ENCODE data around the gene PPFIA4. TPM values are rescaled to one million over a fixed set of nuclear protein-coding genes. Genes with fewer than 3 reads are reported as not detected.

PPFIA4 gene
- total RNA-seq, 3 donors from 2014 or later (not counting 1 experiment from before 2014, with no cell fraction given): 0.18 to 0.88 (median 0.33) TPM

GRCh38 chr1:203085528-203086406, 59.5 kb downstream of the PPFIA4 start, which contains the start of gene MYOG:
Gene MYOG (minus strand): TSS chr1:203086012. CDS start chr1:203085961, 51 bp downstream.
- no peaks in the 10 kb centered on the region for H3K9me3 Mint-ChIP-seq
- WGBS (ENCODE audit: insufficient coverage): 90% methylated on average over 33 of the region's 36 CpGs
- no peak within 1 kb of the TSS for H3K4me3 Mint-ChIP-seq
- H3K36me3 Mint-ChIP-seq: no peaks in the 10 kb centered on the region
- TF ChIP-seq CTCF (IDR thresholded peaks at IDR 0.05): no peak
- intact Hi-C loops (cut with micrococcal nuclease): no loop called here
- no peaks in the 10 kb centered on the region for H3K36me3 ChIP-seq (ENCODE audit: control insufficient read depth, insufficient read depth, low read length)
- no peak within 1 kb of the TSS for H3K4me3 ChIP-seq (ENCODE audit: low read length)
- H3K4me1 ChIP-seq (ENCODE audit: control insufficient read depth, insufficient read depth, low read length): no peaks in the 10 kb centered on the region
- no peak for DNase-seq
- no peak within 1 kb of the TSS for H3K27ac ChIP-seq (ENCODE audit: low read length)
- H3K9me3 ChIP-seq (ENCODE audit: control insufficient read depth, insufficient read depth, low read length): no peaks in the 10 kb centered on the region
- no peak for ATAC-seq
- peaks cover 7 to 12% of the 10 kb centered on the region in 2 donors for H3K27me3 Mint-ChIP-seq (ENCODE audit: low read depth in 2 of 2)
- H3K27ac Mint-ChIP-seq: no peak within 1 kb of the TSS
- H3K27me3 ChIP-seq (ENCODE audit: control insufficient read depth, insufficient read depth, low read length): no peaks in the 10 kb centered on the region
- no peaks in the 10 kb centered on the region for H3K4me1 Mint-ChIP-seq

GRCh38 chr1:203086992-203087763, 60.9 kb downstream of the PPFIA4 start:
- TF ChIP-seq CTCF (IDR thresholded peaks at IDR 0.05): no peak
- H3K27me3 ChIP-seq (ENCODE audit: control insufficient read depth, insufficient read depth, low read length): no peaks in the 10 kb centered on the region
- peaks cover 4 to 13% of the 10 kb centered on the region in 2 donors for H3K27me3 Mint-ChIP-seq (ENCODE audit: low read depth in 2 of 2)
- no peaks in the 10 kb centered on the region for H3K9me3 ChIP-seq (ENCODE audit: control insufficient read depth, insufficient read depth, low read length)
- no peak for DNase-seq
- no peaks in the 10 kb centered on the region for H3K36me3 Mint-ChIP-seq
- no peak overlapping the region for H3K4me3 Mint-ChIP-seq
- no peak for ATAC-seq
- H3K4me1 ChIP-seq (ENCODE audit: control insufficient read depth, insufficient read depth, low read length): no peaks in the 10 kb centered on the region
- intact Hi-C loops (cut with micrococcal nuclease): no loop called here
- H3K9me3 Mint-ChIP-seq: no peaks in the 10 kb centered on the region
- no peak overlapping the region for H3K27ac ChIP-seq (ENCODE audit: low read length)
- H3K36me3 ChIP-seq (ENCODE audit: control insufficient read depth, insufficient read depth, low read length): no peaks in the 10 kb centered on the region
- H3K4me1 Mint-ChIP-seq: no peaks in the 10 kb centered on the region
- no peak overlapping the region for H3K4me3 ChIP-seq (ENCODE audit: low read length)
- 90% methylated on average over 11 of the region's 11 CpGs for WGBS (ENCODE audit: insufficient coverage)
- H3K27ac Mint-ChIP-seq: no peak overlapping the region

- H3K27ac ChIP-seq (ENCODE audit: low read length): no peak overlapping the region
- no peaks in the 10 kb centered on the region for H3K9me3 ChIP-seq (ENCODE audit: control insufficient read depth, insufficient read depth, low read length)
- H3K36me3 Mint-ChIP-seq: no peaks in the 10 kb centered on the region
- no peaks in the 10 kb centered on the region for H3K27me3 ChIP-seq (ENCODE audit: control insufficient read depth, insufficient read depth, low read length)
- DNase-seq (no peak), ATAC-seq (no peak)
- no peaks in the 10 kb centered on the region for H3K36me3 ChIP-seq (ENCODE audit: control insufficient read depth, insufficient read depth, low read length)
- intact Hi-C loops (cut with micrococcal nuclease): no loop called here
- H3K4me3 Mint-ChIP-seq: no peak overlapping the region
- H3K4me1 Mint-ChIP-seq: no peaks in the 10 kb centered on the region
- no peak overlapping the region for H3K27ac Mint-ChIP-seq
- no peak overlapping the region for H3K4me3 ChIP-seq (ENCODE audit: low read length)
- 80% methylated on average over 3 of the region's 3 CpGs for WGBS (ENCODE audit: insufficient coverage)
- no peaks in the 10 kb centered on the region for H3K9me3 Mint-ChIP-seq
- no peak for TF ChIP-seq CTCF (IDR thresholded peaks at IDR 0.05)
- peaks cover 15 to 17% of the 10 kb centered on the region in 2 donors for H3K27me3 Mint-ChIP-seq (ENCODE audit: low read depth in 2 of 2)
- H3K4me1 ChIP-seq (ENCODE audit: control insufficient read depth, insufficient read depth, low read length): no peaks in the 10 kb centered on the region
Observed at GRCh38 chr1:203088441-203088840, 62.1 kb downstream of the PPFIA4 start.

Data from natural killer cell (primary cell).